Naive B cell (primary cell): ENCODE measurements around the gene FBXW7. TPM values are rescaled to one million over a fixed set of nuclear protein-coding genes. Genes with fewer than 3 reads are reported as not detected.
A peak's percentile ranks its signal among the peaks of the same experiment; 100 is the strongest.

Experiments used
- ATAC-seq, 2 donors: fragments of 150-1000 bp; cut with Tn5 transposase; 2 replicates each; pipeline ENCODE4 v1.10.0; 2021; ENCODE audit warnings: low read depth in 2 of 2, mild to moderate bottlenecking in 2 of 2, moderate library complexity in 2 of 2
- DNase-seq: peaks from one replicate; pipeline ENCODE4 v3.0.0; 2022
- H3K27ac Mint-ChIP-seq, 6 donors: one replicate each; pipeline ENCODE4 v1.8.0; 2020 to 2022; ENCODE audit warnings: mild to moderate bottlenecking in 6 of 6, mixed read lengths in 6 of 6, moderate library complexity in 5 of 6, inconsistent platforms in 2 of 6
- H3K27me3 Mint-ChIP-seq, 3 donors: one replicate each; pipeline ENCODE4 v1.8.0; 2021 to 2022; ENCODE audit warnings: mixed read lengths in 3 of 3, mild to moderate bottlenecking in 1 of 3
- H3K36me3 Mint-ChIP-seq, 2 donors: one replicate each; pipeline ENCODE4 v1.8.0; 2020 to 2022; ENCODE audit warnings: mixed read lengths in 2 of 2, inconsistent platforms in 1 of 2, mild to moderate bottlenecking in 1 of 2
- H3K4me1 Mint-ChIP-seq, 3 donors: one replicate each; pipeline ENCODE4 v1.8.0; 2020 to 2022; ENCODE audit warnings: mixed read lengths in 3 of 3, inconsistent platforms in 1 of 3, mild to moderate bottlenecking in 1 of 3, moderate library complexity in 1 of 3
- H3K4me3 Mint-ChIP-seq, 8 donors: one replicate each; pipeline ENCODE4 v1.8.0; 2020 to 2022; ENCODE audit warnings: mild to moderate bottlenecking in 8 of 8, mixed read lengths in 8 of 8, moderate library complexity in 8 of 8, inconsistent platforms in 2 of 8
- H3K9me3 Mint-ChIP-seq, 7 donors: one replicate each; pipeline ENCODE4 v1.8.0; 2020 to 2022; ENCODE audit warnings: mixed read lengths in 7 of 7, mild to moderate bottlenecking in 5 of 7, inconsistent platforms in 2 of 7, moderate library complexity in 1 of 7
- polyA plus RNA-seq, 6 donors: library from polyadenylated mRNA; unstranded; fragments of 300-500 nt; fragmentation: Illumina TruSeq; gene quantifications; one replicate each; pipeline ENCODE4 v1.2.3, GENCODE V29; 2021; ENCODE audit warnings: low read depth in 6 of 6

FBXW7 gene
- polyA plus RNA-seq = 10 to 100 TPM; 35.6 to 64.2 (median 39.0) TPM

GRCh38 chr4:152535903-152536544 lies at the start of gene FBXW7:
Gene FBXW7, minus strand, starts transcription at chr4:152536092. Its CDS starts 124,289 bp downstream, at chr4:152411803.
- Mint-ChIP-seq H3K27me3 (no peaks in the 10 kb centered on the region), H3K4me1 (peaks cover 48 to 53% (median 51%) of the 10 kb centered on the region in 3 donors), H3K27ac (peak within 1 kb of the TSS; percentile 98 to 100 (median 99)), H3K4me3 (peak within 1 kb of the TSS; percentile 92 to 99 (median 96)), H3K36me3 (no peaks in the 10 kb centered on the region), H3K9me3 (no peaks in the 10 kb centered on the region)
- peak; percentile 79 to 83 for ATAC-seq
- DNase-seq = peak; percentile 100

- Mint-ChIP-seq H3K4me3 (peak overlapping the region in 6 of 8 donors; percentile 8 to 76 (median 40)), H3K27me3 (peaks cover 11 to 15% (median 13%) of the 10 kb centered on the region in 3 donors), H3K4me1 (peaks cover 0 to 4% (median 4%) of the 10 kb centered on the region in 3 donors), H3K27ac (peak overlapping the region in 4 of 6 donors; percentile 18 to 39 (median 26)), H3K36me3 (peaks cover 0 to 16% of the 10 kb centered on the region in 2 donors), H3K9me3 (peaks cover 0 to 14% (median 0%) of the 10 kb centered on the region in 7 donors)
- DNase-seq = no peak
- ATAC-seq = peak in 1 of 2 donors; percentile 56
Observed at GRCh38 chr4:152585023-152585441, 49.1 kb upstream of the FBXW7 start.

GRCh38 chr4:152581536-152582160 lies 45.8 kb upstream of the FBXW7 start:
- DNase-seq = no peak
- Mint-ChIP-seq H3K36me3 (peaks cover 0 to 12% of the 10 kb centered on the region in 2 donors), H3K4me1 (peaks cover 0 to 4% (median 4%) of the 10 kb centered on the region in 3 donors), H3K9me3 (peaks cover 0 to 12% (median 0%) of the 10 kb centered on the region in 7 donors), H3K27ac (no peak overlapping the region), H3K4me3 (no peak overlapping the region), H3K27me3 (peaks cover 4 to 12% (median 10%) of the 10 kb centered on the region in 3 donors)
- no peak for ATAC-seq

GRCh38 chr4:152579916-152580315 lies 44.0 kb upstream of the FBXW7 start:
- peaks cover 0 to 12% (median 0%) of the 10 kb centered on the region in 7 donors for H3K9me3 Mint-ChIP-seq
- no peak overlapping the region for H3K4me3 Mint-ChIP-seq
- DNase-seq (no peak), ATAC-seq (no peak)
- H3K27me3 Mint-ChIP-seq = peaks cover 0 to 10% (median 9%) of the 10 kb centered on the region in 3 donors
- H3K36me3 Mint-ChIP-seq = peaks cover 0 to 10% of the 10 kb centered on the region in 2 donors
- no peaks in the 10 kb centered on the region for H3K4me1 Mint-ChIP-seq
- no peak overlapping the region for H3K27ac Mint-ChIP-seq

GRCh38 chr4:152579107-152579764 lies 43.3 kb upstream of the FBXW7 start:
- H3K4me3 Mint-ChIP-seq = no peak overlapping the region
- peaks cover 0 to 10% of the 10 kb centered on the region in 2 donors for H3K36me3 Mint-ChIP-seq
- H3K27ac Mint-ChIP-seq = no peak overlapping the region
- H3K4me1 Mint-ChIP-seq = no peaks in the 10 kb centered on the region
- H3K27me3 Mint-ChIP-seq = peaks cover 1 to 10% (median 9%) of the 10 kb centered on the region in 3 donors
- peaks cover 0 to 12% (median 0%) of the 10 kb centered on the region in 7 donors for H3K9me3 Mint-ChIP-seq
- DNase-seq (no peak), ATAC-seq (no peak)

- Mint-ChIP-seq H3K27me3 (peaks cover 5 to 11% (median 9%) of the 10 kb centered on the region in 3 donors), H3K27ac (no peak overlapping the region), H3K4me3 (no peak overlapping the region), H3K4me1 (no peaks in the 10 kb centered on the region), H3K36me3 (peaks cover 0 to 10% of the 10 kb centered on the region in 2 donors), H3K9me3 (peaks cover 0 to 12% (median 0%) of the 10 kb centered on the region in 7 donors)
- no peak for DNase-seq
- no peak for ATAC-seq
Observed at GRCh38 chr4:152578670-152579069, 42.8 kb upstream of the FBXW7 start.

GRCh38 chr4:152577708-152578396 lies 42.0 kb upstream of the FBXW7 start:
- DNase-seq (no peak), ATAC-seq (peak; percentile 32 to 49)
- Mint-ChIP-seq H3K4me3 (no peak overlapping the region), H3K9me3 (peaks cover 0 to 7% (median 0%) of the 10 kb centered on the region in 7 donors), H3K36me3 (peaks cover 0 to 3% of the 10 kb centered on the region in 2 donors), H3K27me3 (peaks cover 7 to 11% (median 10%) of the 10 kb centered on the region in 3 donors), H3K27ac (no peak overlapping the region), H3K4me1 (no peaks in the 10 kb centered on the region)

- Mint-ChIP-seq H3K4me3 (no peak overlapping the region), H3K27me3 (peaks cover 7 to 10% (median 8%) of the 10 kb centered on the region in 3 donors), H3K36me3 (no peaks in the 10 kb centered on the region), H3K9me3 (no peaks in the 10 kb centered on the region), H3K4me1 (no peaks in the 10 kb centered on the region), H3K27ac (no peak overlapping the region)
- ATAC-seq (no peak), DNase-seq (no peak)
Observed at GRCh38 chr4:152575533-152575932, 39.6 kb upstream of the FBXW7 start.

- no peak overlapping the region for H3K27ac Mint-ChIP-seq
Observed at GRCh38 chr4:152573861-152574260, 38.0 kb upstream of the FBXW7 start.

GRCh38 chr4:152572417-152573086 lies 36.7 kb upstream of the FBXW7 start:
- Mint-ChIP-seq H3K27ac (no peak overlapping the region), H3K4me1 (peaks cover 0 to 6% (median 0%) of the 10 kb centered on the region in 3 donors), H3K36me3 (no peaks in the 10 kb centered on the region), H3K27me3 (peaks cover 5 to 10% (median 8%) of the 10 kb centered on the region in 3 donors), H3K9me3 (no peaks in the 10 kb centered on the region), H3K4me3 (no peak overlapping the region)
- ATAC-seq (no peak), DNase-seq (no peak)

More at GRCh38 chr4:152573861-152574260, 38.0 kb upstream of the FBXW7 start:
- Mint-ChIP-seq H3K9me3 (no peaks in the 10 kb centered on the region), H3K36me3 (no peaks in the 10 kb centered on the region), H3K4me3 (no peak overlapping the region), H3K4me1 (no peaks in the 10 kb centered on the region), H3K27me3 (peaks cover 7 to 10% (median 8%) of the 10 kb centered on the region in 3 donors)
- ATAC-seq = no peak
- no peak for DNase-seq

- Mint-ChIP-seq H3K36me3 (no peaks in the 10 kb centered on the region), H3K27me3 (peaks cover 4 to 10% (median 8%) of the 10 kb centered on the region in 3 donors), H3K4me1 (peaks cover 0 to 6% (median 0%) of the 10 kb centered on the region in 3 donors), H3K9me3 (no peaks in the 10 kb centered on the region), H3K4me3 (no peak overlapping the region), H3K27ac (no peak overlapping the region)
- DNase-seq (no peak), ATAC-seq (no peak)
Observed at GRCh38 chr4:152571770-152572169, 35.9 kb upstream of the FBXW7 start.

- peaks cover 0 to 6% (median 0%) of the 10 kb centered on the region in 3 donors for H3K4me1 Mint-ChIP-seq
- DNase-seq (no peak), ATAC-seq (no peak)
- no peak overlapping the region for H3K4me3 Mint-ChIP-seq
- H3K9me3 Mint-ChIP-seq = no peaks in the 10 kb centered on the region
- H3K27ac Mint-ChIP-seq = no peak overlapping the region
- H3K36me3 Mint-ChIP-seq = no peaks in the 10 kb centered on the region
- peaks cover 4 to 10% (median 8%) of the 10 kb centered on the region in 3 donors for H3K27me3 Mint-ChIP-seq
Observed at GRCh38 chr4:152571296-152571695, 35.4 kb upstream of the FBXW7 start.
